Fibroblast of skin of right quadriceps (primary cell): ENCODE measurements around the gene SDR39U1.
"Not testable (repeated sequence)": the region's sequence is repeated elsewhere in the genome, so short reads cannot be mapped to it uniquely, and the experiment has no call there.

Source experiments
- DNase-seq: peaks from one replicate; pipeline ENCODE4 v3.0.0-alpha.2; 2013

Gene SDR39U1

DNA sequence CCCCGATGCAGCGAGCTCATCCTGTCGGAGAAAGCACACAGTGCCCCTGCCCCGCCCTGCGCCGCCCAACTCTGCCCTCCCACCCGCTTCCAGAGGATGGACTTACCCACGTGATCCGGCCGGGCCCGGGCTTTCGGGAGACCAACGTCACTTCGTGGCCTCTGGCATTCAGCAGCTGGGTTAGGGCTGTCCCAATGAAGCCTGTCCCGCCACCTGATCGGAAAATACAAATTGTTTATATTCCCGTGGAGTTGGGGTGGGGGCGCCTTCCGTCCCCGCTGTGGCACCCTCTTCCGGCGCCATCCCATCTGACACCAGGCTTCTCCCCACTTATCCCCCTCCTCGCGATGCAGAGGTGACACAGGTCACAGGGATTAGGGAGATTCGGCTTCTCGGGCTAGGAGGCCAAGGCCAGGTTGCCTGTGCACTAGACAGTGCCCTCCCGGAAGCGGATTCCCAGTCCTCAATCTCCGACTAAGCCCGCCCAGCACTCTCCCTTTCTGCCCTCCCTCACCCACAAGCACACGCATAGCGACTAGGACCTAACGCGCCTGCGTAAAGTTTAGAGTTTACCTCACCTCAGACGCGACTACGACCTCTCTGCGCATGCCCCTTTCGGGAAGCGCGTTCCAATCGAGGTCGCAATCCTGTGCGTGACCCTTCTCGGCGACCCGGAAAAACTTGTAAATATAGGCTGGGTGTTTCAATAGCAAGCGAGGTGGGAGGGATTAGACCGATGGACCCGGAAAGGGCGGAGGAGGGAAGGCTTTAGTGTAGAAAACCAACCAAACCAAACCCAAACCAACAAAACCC lies at the start of gene SDR39U1:
SDR39U1 (minus strand) TSS at position 537 of the 813 bp plus-strand sequence; CDS start at position 530, 7 bp downstream.
- peak; percentile 99 for DNase-seq

- not testable (repeated sequence) for DNase-seq
Measured at GRCh38 chr14:24491586-24492408, 49.2 kb upstream of the SDR39U1 start.

GRCh38 chr14:24483604-24484252 lies 41.2 kb upstream of the SDR39U1 start:
- DNase-seq: peak; percentile 5

- not testable (repeated sequence) for DNase-seq
Measured at GRCh38 chr14:24482699-24483303, 40.2 kb upstream of the SDR39U1 start.

DNA sequence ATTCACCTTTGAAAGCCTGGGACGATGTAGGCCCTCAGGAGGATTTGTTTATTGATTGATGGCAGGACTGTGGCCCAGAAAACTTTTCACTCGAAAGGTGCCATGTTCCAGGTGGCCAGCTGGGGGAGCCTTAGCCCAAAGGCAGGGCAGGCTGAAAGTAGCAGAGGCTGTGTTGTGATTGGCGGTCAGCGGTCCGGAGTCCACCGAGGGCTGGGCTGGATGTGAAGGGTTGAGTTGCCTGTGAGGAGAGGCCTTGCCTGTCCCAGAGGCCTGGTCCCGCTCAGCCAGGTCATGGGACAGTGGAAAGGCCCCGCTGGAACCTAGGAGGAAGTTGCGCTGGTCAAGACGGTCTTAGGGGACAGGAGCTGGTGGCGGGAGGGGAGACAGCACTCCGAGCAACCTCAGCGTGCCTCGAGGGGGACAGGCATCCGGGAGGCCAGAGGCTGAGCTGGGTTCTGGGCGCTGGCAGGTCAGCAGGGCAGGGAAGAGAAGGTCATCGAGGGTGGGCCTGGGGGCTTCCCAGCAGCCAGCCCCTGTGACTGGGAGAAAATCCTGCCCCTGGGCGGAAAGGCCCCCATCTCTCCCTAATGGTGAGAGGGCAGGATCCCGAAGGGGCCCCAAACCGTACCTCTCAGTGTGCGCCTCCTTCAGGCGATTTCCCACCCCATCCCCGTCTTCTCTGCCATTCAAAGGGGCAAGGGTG lies 39.2 kb upstream of the SDR39U1 start:
- peak; percentile 2 for DNase-seq

- not testable (repeated sequence) for DNase-seq
Measured at GRCh38 chr14:24479999-24480398, 37.4 kb upstream of the SDR39U1 start.

DNA sequence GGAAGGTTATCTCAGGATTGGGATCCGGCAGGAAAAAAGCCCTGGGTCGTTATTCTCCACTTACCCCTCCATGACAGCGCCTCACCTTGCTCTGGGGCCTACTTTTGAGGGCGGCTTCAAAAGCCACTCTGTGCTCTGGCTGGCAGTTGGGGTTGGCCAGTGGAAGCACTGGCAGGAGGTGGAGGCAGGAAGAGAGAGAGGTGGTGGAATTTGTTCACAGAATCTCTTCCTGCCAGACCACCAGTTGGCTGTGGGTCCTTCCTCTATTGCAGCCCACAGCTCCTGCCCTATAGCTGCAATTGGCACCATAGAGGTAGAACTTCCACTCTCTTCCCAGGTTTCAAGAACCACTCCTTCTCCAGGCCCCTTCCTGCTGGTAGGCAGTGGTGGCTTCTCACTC lies 32.7 kb upstream of the SDR39U1 start:
- DNase-seq: no peak

DNA sequence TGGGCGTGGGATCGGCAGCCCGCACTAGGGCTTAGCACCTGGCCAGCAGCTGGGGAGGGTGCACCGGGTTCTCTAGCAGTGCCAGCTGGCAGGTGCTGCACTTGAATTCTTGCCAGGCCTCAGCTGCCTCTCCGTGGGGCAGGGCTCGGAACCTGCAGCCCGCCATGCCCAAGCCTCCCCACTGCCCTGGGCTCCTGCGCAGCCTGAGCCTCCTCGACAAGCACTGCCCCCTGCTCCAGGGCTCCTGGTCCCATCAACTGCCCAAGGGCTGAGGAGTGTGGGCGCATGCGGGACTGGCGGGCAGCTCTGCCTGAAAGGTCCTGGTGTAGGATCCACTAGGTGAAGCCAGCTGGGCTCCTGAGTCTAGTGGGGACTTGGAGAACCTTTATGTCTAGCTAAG lies 30.6 kb upstream of the SDR39U1 start:
- no peak for DNase-seq

DNA sequence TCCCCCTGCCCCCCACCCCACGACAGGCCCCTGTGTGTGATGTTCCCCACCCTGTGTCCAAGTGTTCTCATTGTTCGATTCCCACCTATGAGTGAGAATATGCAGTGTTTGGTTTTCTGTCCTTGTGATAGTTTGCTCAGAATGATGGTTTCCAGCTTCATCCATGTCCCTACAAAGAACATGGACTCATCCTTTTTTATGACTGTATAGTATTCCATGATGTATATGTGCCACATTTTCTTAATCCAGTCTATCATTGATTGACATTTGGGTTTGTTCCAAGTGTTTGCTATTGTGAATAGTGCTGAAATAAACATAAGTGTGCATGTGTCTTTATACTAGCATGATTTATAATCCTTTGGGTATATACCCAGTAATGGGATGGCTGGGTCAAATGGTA lies 27.9 kb upstream of the SDR39U1 start:
- DNase-seq: not testable (repeated sequence)

DNA sequence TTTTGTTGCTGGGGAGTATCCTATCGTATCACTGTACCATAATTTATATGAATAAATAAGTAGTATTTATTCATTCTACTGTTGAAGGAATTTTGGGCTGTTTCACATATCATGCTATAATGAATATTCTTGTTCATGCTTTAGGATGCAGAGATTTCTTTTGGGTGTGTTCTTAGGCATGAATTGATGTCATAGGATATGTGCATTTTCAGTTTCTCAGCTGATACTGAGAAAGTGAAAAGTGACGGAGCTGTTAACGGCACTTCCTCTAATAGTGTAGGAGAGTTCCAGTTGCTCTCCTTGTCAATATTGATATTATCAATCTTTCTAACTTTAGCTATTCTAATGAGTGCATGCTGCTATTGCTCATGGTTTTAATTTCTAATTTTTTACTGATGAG lies 23.2 kb upstream of the SDR39U1 start:
- DNase-seq: no peak

- no peak for DNase-seq
Measured at GRCh38 chr14:24465368-24465767, 22.8 kb upstream of the SDR39U1 start.

DNA sequence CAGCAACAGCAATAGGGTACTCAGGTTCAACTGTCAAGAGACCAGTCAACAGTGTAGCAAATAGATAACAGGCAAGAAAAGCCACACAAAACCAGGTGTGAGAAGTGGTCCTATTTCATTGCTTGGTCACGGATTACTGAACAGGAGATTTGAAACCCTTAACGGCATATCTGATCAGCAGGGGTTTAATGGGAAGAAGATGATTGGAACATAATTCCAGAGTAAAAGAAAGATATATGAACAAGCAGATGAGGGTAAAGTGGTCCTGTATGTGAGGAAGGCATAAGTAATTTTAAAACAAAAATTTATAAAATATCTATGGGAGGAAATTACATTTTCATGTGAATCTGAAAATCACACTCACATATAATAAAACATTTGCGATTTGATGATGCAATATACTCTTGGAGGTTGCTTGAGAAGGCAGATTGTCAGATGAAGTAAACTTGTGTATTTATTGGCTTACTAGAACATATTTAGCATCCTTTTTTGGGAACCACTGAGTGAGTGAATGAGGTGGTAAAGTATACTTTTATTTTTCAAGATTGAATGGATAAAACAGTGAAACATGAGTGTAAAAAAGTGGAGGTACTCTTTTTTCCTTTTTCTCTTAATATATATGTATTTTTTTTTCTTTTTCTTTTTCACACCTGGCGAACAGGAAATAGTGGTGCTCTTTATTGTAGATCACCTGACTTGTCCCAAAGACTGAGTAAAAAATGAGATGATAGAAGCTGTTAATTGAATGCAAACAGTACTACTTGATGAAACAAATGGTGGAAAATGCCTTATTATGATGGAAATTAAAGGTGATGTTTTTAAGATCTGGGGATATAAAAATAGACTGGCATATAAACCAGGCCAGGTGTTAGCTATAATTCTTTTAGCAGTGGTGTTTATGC lies 21.6 kb upstream of the SDR39U1 start:
- no peak for DNase-seq

DNA sequence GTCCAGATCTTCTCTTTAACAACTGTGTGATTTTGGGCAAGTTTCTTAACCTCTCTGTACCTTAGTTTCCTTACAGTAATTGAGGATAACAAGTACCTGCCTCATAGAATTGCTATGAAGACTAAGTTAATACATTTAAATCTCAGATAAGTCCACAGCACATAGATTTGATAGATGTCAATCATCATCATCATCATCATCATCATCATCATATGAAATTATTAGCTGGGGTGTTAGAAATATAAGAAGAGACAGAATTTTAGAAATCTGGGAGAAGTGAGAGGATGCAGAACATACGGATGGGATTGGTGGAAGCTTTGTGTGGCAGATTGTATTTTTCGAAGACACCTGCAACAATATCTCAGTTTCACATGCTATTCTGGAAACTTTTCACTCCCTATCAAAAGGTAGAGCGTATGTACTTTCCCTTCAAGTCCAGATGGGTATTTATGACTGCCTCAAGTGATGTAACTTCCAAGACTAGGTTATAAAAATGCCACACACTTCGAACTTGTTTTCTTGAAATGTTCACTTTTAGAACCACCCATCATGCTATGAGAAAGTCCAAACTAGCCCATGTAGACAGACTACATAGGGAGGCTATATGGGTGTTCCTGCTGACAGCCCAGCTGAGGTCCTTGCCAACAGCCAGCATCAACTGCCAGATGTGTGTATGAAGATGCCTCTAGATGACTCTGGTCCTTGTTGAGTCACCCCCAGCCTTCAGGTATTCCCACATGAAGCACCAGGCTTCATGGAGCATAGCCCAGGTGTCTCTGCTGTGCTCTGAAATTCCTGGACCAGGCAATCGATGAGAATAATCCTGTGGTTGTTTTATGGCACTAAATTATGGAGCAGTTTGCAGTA lies 20.7 kb upstream of the SDR39U1 start:
- DNase-seq: no peak

- no peak for DNase-seq
Measured at GRCh38 chr14:24461336-24461735, 18.8 kb upstream of the SDR39U1 start.

DNA sequence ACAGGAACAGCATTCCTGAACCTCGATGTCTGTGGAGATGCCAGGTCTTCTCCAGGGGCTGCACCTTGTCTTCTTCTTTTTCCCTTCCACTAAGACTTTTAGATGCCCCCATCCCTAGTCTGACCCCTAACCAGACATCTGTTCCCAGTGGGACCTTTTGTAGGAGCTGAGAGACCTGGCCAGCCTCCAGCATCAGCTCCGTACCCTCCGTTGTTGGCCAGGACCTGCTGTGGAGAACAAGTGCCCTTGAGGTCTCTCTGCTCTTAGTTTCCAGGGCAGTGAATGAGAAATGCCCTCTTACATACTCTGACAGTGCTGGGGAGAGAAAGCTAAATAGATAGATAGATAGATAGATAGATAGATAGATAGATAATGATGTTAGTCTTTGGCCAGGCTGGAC lies 16.8 kb upstream of the SDR39U1 start:
- DNase-seq: no peak

DNA sequence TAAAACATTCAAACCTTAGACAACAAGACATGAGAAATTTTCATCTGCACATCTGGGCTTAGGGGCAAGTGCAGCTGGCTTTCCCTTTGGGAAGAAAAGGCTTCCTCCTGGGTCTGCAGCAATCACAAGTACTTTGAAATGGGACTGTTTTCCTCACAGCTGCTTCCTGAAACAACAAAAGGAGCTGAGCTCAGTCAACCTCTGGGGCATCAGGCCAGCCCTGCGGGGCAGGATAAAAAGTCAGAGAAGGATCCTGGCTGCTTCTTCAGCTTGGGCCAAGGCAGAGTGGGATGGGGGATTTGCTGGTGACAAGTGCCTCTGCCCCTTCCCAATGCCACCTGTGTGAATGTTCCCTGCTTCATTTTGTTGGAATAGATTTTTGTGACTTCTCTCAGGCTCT lies 16.2 kb upstream of the SDR39U1 start:
- DNase-seq: no peak

DNA sequence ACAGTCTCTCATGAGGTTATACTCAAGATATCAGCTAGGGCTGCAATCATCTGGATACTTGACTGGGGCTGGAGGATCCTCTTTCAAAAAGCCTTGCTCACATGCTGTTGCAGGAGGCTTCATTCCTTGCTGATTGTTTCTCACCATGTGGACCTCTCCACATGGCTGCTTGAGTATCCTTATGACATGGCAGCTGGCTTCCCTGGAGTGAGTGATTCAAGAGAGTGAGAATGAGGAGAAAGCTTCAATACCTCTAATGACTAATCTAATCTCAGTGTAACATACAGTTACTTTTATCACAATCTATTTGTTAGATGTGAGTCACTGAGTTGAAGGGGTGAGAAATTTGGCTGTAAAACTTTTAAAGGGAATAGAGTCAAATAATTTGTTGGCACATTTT lies 14.4 kb upstream of the SDR39U1 start:
- no peak for DNase-seq

- DNase-seq: not testable (repeated sequence)
Measured at GRCh38 chr14:24450828-24451227, 8.3 kb upstream of the SDR39U1 start.

DNA sequence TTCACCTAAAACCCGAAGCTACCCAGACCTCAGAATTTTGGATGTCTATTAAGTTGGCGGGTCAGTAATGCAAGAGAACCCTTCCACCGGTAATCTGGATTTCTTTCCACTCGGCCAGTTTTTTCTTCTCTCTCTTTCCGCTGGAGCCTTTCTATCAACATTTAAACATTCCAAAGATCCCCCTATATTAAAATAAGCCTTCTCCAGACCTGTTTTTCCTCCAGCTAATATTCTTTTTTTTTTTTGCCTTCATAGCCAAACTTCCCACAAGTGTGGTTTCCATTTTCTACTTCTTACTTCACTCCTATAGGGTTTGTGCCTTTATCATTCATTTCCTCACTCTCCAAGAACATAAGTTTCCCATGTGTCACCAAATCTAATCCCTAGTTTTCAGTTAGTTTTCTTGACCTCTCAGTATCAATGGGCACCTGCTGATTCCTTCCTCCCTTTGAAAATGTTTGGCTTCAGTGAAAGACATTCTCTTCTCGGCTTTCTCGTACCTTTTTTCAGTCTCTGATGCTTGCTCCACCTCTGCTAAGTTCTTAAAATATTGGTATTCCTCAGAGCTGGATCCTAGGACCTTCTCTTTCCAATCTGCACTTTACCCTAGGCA lies 583 bp upstream of the SDR39U1 start:
- DNase-seq: no peak

DNA sequence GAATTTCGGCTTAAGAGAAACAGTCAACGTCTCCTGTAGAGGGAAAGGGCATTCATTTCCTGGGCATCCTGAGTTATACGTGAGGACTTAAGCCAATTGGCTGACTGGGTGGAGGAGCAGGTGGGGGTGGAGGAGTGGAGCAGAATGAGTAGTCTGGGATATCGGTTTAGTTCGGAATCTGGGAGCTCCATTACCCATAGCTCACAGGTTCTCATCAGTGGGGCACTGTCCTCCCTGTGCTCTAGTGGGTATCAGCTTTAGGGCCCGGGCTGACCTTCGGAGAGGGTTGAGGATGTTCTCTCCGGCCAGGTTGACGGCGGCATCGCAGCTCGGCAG lies 704 bp downstream of the SDR39U1 start:
- no peak for DNase-seq
